GM21825 (cell line): ENCODE results near the gene SHISA9.
"Not testable (repeated sequence)": the region's sequence is repeated elsewhere in the genome, so short reads cannot be mapped to it uniquely, and the experiment has no call there.

ENCODE experiments used
- ATAC-seq: cut with Tn5 transposase; IDR thresholded peaks from one replicate; pipeline ENCODE4 v1.9.1; 2021; ENCODE audit warnings: mild to moderate bottlenecking, moderate library complexity; ENCODE audit not compliant: unreplicated experiment

The SHISA9 gene

DNA sequence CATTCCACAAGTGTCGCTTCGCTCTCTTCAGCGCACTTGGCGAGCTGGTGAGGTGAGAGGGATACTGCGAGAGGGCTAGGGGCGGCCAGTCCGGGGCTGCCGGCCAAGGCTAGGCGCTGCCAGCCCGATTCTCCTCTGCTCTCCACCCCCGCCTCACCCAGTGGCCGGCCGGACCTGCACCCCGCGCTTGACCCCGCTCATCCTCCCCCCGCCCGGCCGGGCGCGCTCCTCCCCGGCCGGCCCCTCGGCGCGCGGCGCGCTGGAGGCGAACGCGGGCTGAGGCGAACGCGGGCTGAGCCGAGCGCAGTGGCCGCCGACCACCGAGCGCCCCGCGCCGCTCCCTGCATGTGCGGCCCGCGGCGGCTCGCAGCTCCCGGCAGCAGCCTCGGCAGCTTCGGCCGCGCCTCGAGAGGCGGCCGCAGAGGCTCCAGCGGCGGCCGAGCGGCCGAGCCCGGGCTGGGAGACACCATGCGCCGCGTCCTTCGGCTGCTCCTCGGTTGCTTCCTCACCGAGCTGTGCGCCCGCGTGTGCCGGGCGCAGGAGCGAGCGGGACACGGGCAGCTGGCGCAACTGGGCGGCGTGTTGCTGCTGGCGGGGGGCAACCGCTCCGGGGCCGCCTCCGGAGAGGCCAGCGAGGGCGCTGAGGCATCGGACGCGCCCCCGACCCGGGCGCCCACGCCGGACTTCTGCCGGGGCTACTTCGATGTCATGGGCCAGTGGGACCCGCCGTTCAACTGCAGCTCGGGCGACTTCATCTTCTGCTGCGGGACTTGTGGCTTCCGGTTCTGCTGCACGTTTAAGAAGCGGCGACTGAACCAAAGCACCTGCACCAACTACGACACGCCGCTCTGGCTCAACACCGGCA lies at the start of gene SHISA9:
Gene SHISA9, plus strand, starts transcription at position 2 of the 865 bp plus-strand sequence.
- no peak for ATAC-seq

- no peak for ATAC-seq
Measured at GRCh38 chr16:12853972-12854371, 47.4 kb upstream of the SHISA9 start.

DNA sequence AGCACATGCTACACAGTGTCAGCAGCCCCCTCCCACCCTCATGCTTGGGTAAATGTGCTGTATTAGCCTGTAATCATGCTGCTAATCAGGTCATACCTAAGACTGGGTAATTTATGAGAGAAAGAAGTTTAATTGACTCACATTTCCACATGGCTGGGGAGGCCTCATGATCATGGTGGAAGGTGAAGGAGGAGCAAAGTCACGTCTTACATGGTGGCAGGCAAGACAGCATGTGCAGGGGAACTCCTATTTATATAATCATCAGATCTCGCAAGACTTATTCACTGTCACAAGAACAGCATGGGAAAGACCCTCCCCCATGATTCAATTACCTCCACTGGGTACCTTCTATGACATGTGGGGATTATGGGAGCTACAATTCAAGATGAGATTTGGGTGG lies 44.0 kb upstream of the SHISA9 start:
- not testable (repeated sequence) for ATAC-seq

DNA sequence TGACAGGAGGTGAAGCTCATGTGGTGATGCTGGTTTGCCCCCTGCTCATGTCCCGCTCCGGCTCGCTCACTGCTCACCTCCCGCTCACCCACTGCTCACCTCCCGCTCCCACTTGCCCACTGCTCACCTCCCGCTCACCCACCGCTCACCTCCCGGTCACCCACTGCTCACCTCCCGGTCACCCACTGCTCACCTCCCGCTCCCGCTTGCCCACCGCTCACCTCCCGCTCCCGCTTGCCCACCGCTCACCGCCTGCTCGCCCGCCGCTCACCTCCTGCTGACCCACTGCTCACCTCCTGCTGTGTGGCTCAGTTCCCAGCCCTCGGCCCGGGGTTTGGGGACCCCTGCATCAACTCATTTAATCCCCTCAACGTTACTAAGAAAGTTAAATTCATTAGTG lies 39.1 kb upstream of the SHISA9 start:
- ATAC-seq, result no peak

- ATAC-seq, result no peak
Measured at GRCh38 chr16:12862941-12863340, 38.5 kb upstream of the SHISA9 start.

GRCh38 chr16:12866981-12867551 lies 34.3 kb upstream of the SHISA9 start:
- no peak for ATAC-seq

DNA sequence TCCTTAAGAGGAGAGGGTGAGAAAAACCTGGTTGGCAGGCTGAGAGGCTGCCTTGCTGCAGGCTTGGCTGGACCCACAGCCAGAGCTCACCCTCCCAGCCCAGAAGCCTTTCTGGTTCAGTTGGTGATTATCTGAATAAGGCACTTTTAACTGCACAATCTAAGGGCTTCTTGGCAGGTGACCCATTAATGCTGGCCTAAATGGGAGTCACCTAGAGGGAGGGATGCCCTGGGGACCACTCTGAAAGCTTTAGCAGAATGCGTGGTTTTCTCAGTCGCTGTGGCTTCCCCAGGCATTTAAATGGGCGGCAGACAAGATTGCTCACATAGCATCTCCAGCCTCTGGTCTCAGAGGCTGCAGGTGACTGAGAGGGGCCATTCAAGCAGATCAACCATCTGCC lies 33.2 kb upstream of the SHISA9 start:
- ATAC-seq, result no peak

GRCh38 chr16:12868788-12869187 lies 32.6 kb upstream of the SHISA9 start:
- no peak for ATAC-seq

DNA sequence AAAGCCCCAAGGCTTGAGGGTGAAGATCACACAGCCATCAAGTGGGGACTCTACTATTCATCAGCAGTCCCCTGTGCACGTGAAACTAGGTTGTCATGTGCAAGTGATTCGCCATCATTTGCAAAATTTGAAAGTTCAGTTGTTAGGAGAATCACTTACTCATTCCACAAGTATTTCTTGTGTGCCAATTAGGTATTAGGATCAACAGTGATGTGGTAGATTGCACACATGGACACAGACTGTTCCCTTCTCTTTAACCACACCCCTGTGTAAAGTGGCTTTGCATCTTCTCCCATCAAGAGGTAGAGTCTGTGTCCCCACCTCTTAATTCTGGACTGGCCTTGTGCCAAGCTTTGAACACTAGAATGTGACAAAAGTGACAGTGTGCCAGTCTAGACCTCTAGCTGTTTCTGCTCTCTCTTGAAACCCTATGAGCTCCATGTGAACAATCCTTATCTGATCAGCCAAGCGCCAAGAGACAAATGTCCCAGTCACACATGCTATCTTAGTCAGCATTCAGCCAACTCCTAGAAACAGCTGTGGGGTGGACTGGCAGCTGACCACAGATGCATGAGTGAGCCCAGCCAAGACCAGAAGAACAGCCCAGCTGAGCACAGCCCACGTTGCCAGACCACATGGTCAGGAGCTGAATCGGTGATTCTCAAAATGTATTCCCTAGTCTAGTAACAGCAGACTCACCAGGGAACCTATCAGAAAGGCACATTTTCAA lies 31.5 kb upstream of the SHISA9 start:
- ATAC-seq, result no peak

DNA sequence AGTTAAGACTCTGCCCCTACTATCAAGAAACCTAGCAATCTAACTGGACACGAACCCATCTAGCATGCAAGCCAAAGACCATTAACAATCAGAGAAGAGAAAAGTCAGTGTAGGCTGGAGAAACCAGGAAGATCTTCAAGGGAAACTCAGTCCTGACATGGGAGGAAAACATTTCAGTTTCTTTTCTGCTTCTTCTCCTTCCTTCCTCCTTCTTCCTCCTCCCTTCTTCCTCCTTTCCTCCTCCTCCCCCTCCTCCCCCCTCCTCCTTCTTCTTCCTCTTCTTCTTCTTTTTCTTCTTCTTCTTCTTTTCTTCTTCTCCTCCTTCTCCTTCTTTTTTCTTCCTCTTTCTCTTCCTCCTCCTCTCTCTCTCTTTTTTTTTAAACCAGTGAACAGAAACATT lies 29.6 kb upstream of the SHISA9 start:
- no peak for ATAC-seq

- ATAC-seq, result no peak
Measured at GRCh38 chr16:12874186-12874585, 27.2 kb upstream of the SHISA9 start.

DNA sequence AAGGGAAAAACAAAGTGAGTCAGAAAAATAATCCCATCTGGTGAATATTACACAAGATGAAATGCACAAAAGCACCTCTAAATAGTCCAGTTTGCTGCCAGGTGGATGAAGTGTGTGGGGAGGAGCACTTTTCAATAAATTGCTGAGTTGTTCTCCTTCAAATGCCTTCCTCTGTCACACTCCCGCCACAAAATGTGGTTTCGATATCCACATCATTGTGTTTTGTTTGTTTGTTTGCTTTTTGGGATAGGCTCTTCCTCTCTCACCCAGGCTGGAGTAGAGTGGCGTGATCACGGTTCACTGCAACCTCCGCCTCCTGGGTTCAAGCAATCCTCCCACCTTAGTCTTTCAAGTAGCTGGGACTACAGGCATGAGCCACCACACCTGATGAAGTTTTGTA lies 24.6 kb upstream of the SHISA9 start:
- ATAC-seq, result no peak

- ATAC-seq, result no peak
Measured at GRCh38 chr16:12878973-12879372, 22.4 kb upstream of the SHISA9 start.

DNA sequence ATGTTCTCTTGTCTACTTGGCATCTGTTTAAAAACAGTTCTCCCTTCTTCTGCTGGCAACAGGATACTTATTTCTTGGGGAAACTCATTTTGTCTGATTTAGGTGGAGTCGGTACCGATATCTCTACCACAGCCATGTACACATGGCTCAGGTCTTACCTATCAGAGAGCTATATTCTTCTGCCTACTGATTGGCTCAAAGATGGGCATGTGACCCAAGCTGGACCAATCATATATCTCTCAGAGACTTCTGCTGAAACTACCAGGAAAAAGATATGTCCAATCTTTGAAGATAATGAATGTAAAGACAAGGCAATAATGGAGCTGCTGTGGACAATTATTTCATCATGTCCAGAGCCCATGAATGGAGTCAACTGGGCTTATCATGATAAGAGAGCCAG lies 21.6 kb upstream of the SHISA9 start:
- no peak for ATAC-seq

GRCh38 chr16:12881182-12881581 lies 20.2 kb upstream of the SHISA9 start:
- no peak for ATAC-seq

GRCh38 chr16:12881740-12882139 lies 19.7 kb upstream of the SHISA9 start:
- ATAC-seq, result no peak

DNA sequence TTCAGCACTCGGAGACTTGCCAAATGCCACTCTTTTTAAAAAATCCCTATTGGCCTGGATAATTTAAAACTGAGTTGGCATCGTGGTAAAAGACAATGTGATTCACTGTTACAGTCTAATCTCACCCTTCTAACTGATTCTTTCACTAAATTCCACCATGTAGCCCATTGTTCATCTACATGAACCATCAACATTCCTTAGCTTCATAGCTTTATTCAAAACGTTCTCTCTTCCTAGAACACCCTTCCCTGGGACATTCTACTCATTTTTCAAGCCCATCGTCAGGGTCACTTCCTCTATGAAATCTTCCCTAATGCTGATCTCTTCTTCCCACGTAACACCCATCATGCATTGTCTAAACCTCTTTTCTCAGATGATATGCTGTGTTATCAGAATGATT lies 15.7 kb upstream of the SHISA9 start:
- ATAC-seq, result no peak

DNA sequence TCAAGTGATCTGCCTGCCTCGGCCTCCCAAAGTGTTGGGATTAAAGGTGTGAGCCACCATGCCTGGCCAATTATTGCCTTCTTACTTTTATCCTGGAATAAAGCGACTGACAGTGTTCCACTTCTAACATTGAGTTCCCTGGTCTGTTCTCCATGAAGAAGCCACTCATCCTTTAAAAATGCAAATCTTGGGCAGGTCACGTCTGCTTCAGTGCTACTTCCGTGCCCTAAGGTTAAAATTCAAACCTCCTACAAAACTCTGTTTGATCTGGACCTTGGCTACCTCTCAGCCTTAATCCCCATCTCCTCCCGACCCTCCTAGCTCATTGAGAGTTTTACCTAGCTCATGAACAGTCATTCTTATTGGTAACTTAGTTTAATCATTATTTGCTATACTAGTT lies 9.6 kb upstream of the SHISA9 start:
- ATAC-seq, result no peak

- no peak for ATAC-seq
Measured at GRCh38 chr16:12893050-12893750, 8.2 kb upstream of the SHISA9 start.

DNA sequence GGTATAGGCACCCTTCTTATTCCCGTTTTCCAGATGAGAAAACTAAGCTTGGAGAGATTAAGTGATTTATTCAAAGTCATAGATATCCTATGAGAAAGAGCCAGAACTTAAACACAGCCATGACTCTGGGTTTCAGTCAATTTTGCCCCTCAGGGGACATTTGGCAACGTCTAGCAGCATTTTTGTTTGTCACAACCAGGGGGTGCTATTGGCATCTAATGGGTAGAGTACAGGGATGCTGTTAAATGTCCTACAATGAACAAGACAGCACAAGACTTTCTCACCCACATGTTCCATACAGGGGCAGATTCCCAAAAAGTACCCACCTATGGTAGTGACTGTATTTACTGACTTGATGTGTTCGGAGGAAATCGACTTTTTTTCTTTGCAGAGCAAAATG lies 4.8 kb upstream of the SHISA9 start:
- no peak for ATAC-seq

DNA sequence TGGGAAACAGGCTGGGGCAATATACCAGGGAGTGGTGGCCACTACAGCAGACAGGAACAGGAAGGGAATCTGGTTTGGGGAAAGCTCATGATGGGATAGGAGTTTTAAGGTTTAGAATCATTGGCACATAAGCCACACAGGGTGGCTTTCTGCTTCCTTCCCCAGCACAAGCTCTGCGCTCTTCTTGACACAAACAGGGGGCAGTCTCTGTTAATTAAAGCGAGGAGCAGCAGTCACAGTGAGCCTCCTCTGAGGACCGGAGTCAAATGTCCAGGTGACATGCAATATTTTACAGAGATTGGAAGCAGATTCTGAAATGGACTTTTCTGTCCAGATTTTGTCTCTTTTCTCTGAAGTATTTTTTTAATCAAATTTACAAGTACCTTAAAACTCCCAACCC lies 2.8 kb upstream of the SHISA9 start:
- no peak for ATAC-seq
